Adipocyte (in vitro differentiated cells): ENCODE data around the gene FIBCD1.

Experiments used
- DNase-seq: peaks from one replicate; pipeline ENCODE4 v3.0.0-alpha.2; 2015; ENCODE audit warnings: low read depth
- H3K27me3 ChIP-seq: replicated peaks from 2 replicates; pipeline ENCODE4 v1.7.0; 2013; ENCODE audit warnings: mild to moderate bottlenecking, low read length, moderate library complexity; ENCODE audit not compliant: control insufficient read depth, insufficient read depth
- H3K36me3 ChIP-seq: 2 replicates; pipeline ENCODE4 v1.7.0; 2013; ENCODE audit warnings: low read length, mild to moderate bottlenecking, moderate library complexity; ENCODE audit not compliant: control insufficient read depth, insufficient read depth, severe bottlenecking
- H3K4me1 ChIP-seq: 2 replicates; pipeline ENCODE4 v1.7.0; 2013; ENCODE audit warnings: mild to moderate bottlenecking, low read length, moderate library complexity; ENCODE audit not compliant: control insufficient read depth, insufficient read depth
- H3K4me3 ChIP-seq: 2 replicates; pipeline ENCODE4 v1.7.0; 2013; ENCODE audit warnings: mild to moderate bottlenecking, low read length, moderate library complexity
- H3K9ac ChIP-seq: 2 replicates; pipeline ENCODE4 v1.7.0; 2013; ENCODE audit warnings: mild to moderate bottlenecking, low read length, moderate library complexity
- H3K9me3 ChIP-seq: 2 replicates; pipeline ENCODE4 v1.7.0; 2013; ENCODE audit warnings: mild to moderate bottlenecking, low read length, moderate library complexity; ENCODE audit not compliant: control insufficient read depth

Gene FIBCD1

GRCh38 chr9:130921989-130922892, 16.8 kb downstream of the FIBCD1 start:
- H3K9ac ChIP-seq: no peak overlapping the region
- no peak overlapping the region for H3K4me3 ChIP-seq
- no peaks in the 10 kb centered on the region for H3K36me3 ChIP-seq
- no peaks in the 10 kb centered on the region for H3K4me1 ChIP-seq
- H3K27me3 ChIP-seq: peaks cover 39% of the 10 kb centered on the region
- no peak for DNase-seq
- H3K9me3 ChIP-seq: no peaks in the 10 kb centered on the region

DNA sequence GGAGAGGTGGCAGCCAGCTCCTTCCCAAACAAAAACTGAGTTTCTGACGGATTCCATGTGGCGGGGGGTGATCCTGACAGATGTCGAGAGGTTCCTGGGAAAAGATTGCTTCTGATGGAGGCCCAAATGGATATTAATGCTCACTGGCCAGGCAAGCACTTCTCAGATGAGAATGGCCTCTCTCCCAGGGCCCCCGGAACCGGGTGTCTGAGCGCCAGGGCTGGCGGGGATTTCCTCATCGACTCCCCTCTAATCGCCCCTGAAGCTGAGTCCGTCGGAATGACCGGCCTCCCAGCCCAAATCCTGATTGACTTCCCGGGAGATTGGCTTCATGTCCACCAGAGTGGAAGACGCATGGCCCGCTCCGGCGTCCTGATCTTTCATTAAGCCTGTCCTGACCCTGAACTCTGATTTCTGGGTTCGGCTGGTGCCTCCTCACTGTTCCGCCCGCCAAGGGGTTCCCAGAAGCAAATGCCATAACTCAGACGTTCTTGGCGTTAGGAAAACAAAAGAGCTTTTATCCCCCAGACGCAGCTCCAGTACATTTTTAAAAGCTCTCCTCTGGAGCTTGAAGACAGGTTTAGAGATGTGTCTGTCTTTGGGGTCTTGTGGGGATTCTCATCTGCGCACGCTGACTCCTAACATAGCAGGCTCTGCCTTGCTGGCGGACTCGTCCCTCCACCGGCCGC, 17.6 kb downstream of the FIBCD1 start:
- Histone ChIP-seq H3K27me3 (peaks cover 41% of the 10 kb centered on the region), H3K9me3 (no peaks in the 10 kb centered on the region), H3K36me3 (no peaks in the 10 kb centered on the region), H3K4me3 (no peak overlapping the region), H3K9ac (no peak overlapping the region), H3K4me1 (no peaks in the 10 kb centered on the region)
- DNase-seq: no peak

- Histone ChIP-seq H3K4me1 (no peaks in the 10 kb centered on the region), H3K9me3 (no peaks in the 10 kb centered on the region), H3K9ac (no peak overlapping the region), H3K27me3 (peaks cover 38% of the 10 kb centered on the region), H3K36me3 (no peaks in the 10 kb centered on the region), H3K4me3 (no peak overlapping the region)
- DNase-seq: no peak
These were observed 18.2 kb downstream of the FIBCD1 start for GRCh38 chr9:130920762-130921299.

- Histone ChIP-seq H3K9ac (no peak overlapping the region), H3K9me3 (no peaks in the 10 kb centered on the region), H3K4me1 (no peaks in the 10 kb centered on the region), H3K4me3 (no peak overlapping the region), H3K36me3 (no peaks in the 10 kb centered on the region), H3K27me3 (peaks cover 32% of the 10 kb centered on the region)
- no peak for DNase-seq
These were observed 18.8 kb downstream of the FIBCD1 start for GRCh38 chr9:130920233-130920632.

DNA sequence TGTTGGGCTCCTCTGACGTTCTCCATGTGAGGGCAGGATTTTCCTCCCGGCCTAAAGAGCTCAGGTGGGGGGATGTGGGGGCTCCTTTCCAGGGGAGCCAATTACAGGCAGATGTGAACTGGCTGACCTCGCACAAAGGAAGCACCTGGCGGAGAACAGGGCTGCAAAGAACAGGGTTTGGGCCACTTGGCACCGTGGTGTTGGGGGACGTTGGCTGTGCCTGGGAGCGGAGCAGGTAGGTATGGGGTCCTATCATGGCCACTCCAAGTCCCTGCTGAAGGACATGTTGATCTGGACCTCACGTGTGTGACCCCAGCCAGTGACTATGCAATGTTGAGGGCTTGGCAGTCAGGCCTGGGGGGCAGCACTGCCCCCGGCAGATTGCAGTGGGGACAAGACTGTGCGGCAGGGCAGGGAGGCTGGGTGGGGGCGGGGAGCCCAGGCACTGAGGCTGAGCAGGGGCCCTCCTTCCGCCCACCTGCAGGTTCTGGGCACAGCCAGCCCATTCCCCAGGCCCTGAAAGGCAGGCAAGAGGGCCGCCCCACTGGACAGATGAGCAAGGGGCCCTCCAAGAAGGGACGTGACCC, 19.4 kb downstream of the FIBCD1 start:
- Histone ChIP-seq H3K9ac (no peak overlapping the region), H3K9me3 (no peaks in the 10 kb centered on the region), H3K27me3 (peaks cover 36% of the 10 kb centered on the region), H3K4me1 (no peaks in the 10 kb centered on the region), H3K4me3 (no peak overlapping the region), H3K36me3 (no peaks in the 10 kb centered on the region)
- no peak for DNase-seq

GRCh38 chr9:130918826-130919558, 20.1 kb downstream of the FIBCD1 start:
- Histone ChIP-seq H3K36me3 (no peaks in the 10 kb centered on the region), H3K9me3 (no peaks in the 10 kb centered on the region), H3K4me3 (no peak overlapping the region), H3K27me3 (peaks cover 41% of the 10 kb centered on the region), H3K4me1 (no peaks in the 10 kb centered on the region), H3K9ac (no peak overlapping the region)
- DNase-seq: no peak

DNA sequence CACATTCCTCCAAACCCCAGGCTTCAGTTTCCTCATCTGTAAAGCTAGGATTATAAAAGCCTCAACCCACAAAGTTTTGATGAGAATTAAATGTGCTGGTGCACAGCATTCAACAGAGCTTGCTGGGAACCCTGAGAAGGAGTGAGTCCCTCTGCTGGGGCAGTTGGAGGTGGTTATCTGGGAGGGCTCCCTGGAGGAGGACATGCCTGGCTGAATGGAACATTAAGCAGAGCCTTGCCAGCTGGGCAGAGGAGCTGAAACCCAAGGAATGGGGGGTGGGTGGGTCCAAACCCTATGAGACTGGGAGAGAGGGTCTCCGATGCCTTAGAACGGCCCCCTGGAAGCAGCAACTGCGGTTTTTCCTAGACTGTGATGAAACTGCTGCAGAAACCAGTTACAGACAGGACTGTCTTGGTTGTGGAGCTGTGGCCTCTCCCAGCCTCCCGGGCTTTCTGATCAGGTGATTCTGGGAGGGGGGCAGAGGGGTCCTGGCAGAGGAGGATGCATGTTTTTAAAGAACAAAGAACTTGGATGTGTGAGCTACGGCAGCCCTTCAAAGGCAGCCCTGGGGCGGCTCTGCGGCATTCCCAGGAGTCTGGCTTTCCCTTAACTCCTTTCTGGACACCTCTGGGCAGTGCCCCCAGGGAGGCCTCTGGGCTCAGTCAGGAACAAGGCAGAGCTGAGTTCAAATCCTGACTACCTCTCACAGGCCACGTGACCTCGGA, 20.8 kb downstream of the FIBCD1 start:
- Histone ChIP-seq H3K9me3 (no peaks in the 10 kb centered on the region), H3K9ac (no peak overlapping the region), H3K4me1 (peaks cover 5% of the 10 kb centered on the region), H3K4me3 (no peak overlapping the region), H3K27me3 (peaks cover 41% of the 10 kb centered on the region), H3K36me3 (no peaks in the 10 kb centered on the region)
- no peak for DNase-seq

DNA sequence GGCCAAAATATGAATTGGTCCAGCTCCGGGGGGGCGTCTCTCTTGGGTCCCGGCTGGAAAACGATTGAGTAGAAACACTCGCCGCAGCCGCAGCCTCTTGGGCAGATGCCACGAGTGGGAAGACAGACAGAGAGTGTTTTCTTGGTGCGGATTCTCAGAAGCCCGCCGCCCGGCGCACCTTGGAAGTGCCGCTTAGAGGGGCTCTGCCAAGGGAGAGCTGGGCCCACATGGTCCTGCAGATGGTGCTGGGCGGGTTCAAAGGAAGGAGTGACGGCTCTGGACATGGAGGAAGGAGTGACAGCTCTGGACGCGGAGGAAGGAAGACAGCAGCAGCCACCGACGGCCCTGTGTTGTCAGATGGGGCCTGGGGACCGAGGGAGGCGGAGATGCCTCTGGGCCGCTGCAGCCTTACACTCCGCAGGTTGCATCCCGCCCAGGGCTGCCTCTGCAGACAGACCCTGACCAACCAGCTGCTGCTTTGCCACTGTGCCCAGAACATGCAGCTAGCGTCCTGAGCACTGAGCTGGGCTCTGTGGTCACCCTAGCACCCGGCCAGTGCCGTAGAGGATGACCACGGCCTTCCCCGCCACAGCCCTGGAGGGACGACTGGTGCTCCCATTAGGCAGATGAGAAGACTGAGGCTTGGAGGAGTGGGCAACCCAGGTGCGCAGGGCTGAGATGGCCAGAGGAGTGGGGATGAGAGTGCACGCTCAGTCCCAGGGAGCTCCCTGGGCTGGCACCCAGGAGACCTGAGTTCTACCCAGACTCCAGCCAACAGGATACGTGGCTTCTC, 21.7 kb downstream of the FIBCD1 start:
- Histone ChIP-seq H3K4me3 (no peak overlapping the region), H3K27me3 (peaks cover 34% of the 10 kb centered on the region), H3K9me3 (no peaks in the 10 kb centered on the region), H3K36me3 (no peaks in the 10 kb centered on the region), H3K9ac (no peak overlapping the region), H3K4me1 (peaks cover 9% of the 10 kb centered on the region)
- DNase-seq: no peak

DNA sequence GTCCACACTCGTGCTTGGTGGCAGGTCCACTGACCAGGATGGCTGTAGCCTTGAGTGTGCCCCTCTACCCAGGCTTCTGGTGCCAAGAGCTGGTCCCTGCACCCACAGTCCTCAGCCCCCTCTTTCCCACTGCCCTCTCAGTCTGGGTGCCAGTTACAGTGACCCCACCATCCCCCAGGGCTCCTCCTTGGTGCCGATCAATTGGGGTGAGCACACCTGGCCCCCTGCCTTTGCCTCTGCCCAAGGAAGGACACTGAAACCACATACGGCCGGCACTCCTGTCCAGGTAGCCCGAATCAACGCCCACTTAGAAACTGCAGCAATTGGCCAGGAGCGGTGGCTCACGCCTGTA, 24.0 kb downstream of the FIBCD1 start:
- Histone ChIP-seq H3K4me3 (no peak overlapping the region), H3K9me3 (no peaks in the 10 kb centered on the region), H3K9ac (no peak overlapping the region), H3K36me3 (no peaks in the 10 kb centered on the region), H3K27me3 (peaks cover 30% of the 10 kb centered on the region), H3K4me1 (peaks cover 9% of the 10 kb centered on the region)
- DNase-seq: no peak
